ENCODE results near the gene EMP1. TPM values are rescaled to one million over a fixed set of nuclear protein-coding genes. Genes with fewer than 3 reads are reported as not detected.

The EMP1 gene
- polyA plus RNA-seq, 1 experiment: 209 TPM

GRCh38 chr12:13164921-13165616, 31.5 kb upstream of the EMP1 start:
- no peak for DNase-seq (ENCODE audit: low read depth, low spot score)
- no peak for TF ChIP-seq CTCF (IDR thresholded peaks at IDR 0.05; ENCODE audit: low read depth, low read length)
- Histone ChIP-seq H3K9me3 (ENCODE audit: control insufficient read depth, insufficient read depth, low read length) (peaks cover 4% of the 10 kb centered on the region; the same call in 1 of the 2 replicates), H3K27ac (ENCODE audit: low read depth, low read length) (no peak overlapping the region), H3K27me3 (ENCODE audit: control insufficient read depth, insufficient read depth, low read length) (no peaks in the 10 kb centered on the region), H3K4me3 (ENCODE audit: low read depth, low read length) (no peak overlapping the region)
- ChIA-PET CTCF (interaction anchor here (0.7 kb wide), 1 partner anchor 42 kb away, joined by 3 read pairs; no protein-coding TSS in a partner anchor), POLR2A (no interaction called here)

GRCh38 chr12:13165617-13166041, 30.9 kb upstream of the EMP1 start:
- POLR2A ChIA-PET: no interaction called here
- CTCF ChIA-PET: no interaction called here
- no peak for TF ChIP-seq CTCF (IDR thresholded peaks at IDR 0.05; ENCODE audit: low read depth, low read length)
- no peak overlapping the region for H3K4me3 ChIP-seq (ENCODE audit: low read depth, low read length)
- no peaks in the 10 kb centered on the region for H3K27me3 ChIP-seq (ENCODE audit: control insufficient read depth, insufficient read depth, low read length)
- H3K9me3 ChIP-seq (ENCODE audit: control insufficient read depth, insufficient read depth, low read length): peaks cover 4% of the 10 kb centered on the region; the same call in 1 of the 2 replicates
- DNase-seq (ENCODE audit: low read depth, low spot score): no peak
- no peak overlapping the region for H3K27ac ChIP-seq (ENCODE audit: low read depth, low read length)

- no peaks in the 10 kb centered on the region for H3K27me3 ChIP-seq (ENCODE audit: control insufficient read depth, insufficient read depth, low read length)
- no peak for DNase-seq (ENCODE audit: low read depth, low spot score)
- POLR2A ChIA-PET: no interaction called here
- H3K9me3 ChIP-seq (ENCODE audit: control insufficient read depth, insufficient read depth, low read length): peaks cover 4% of the 10 kb centered on the region; the same call in 1 of the 2 replicates
- TF ChIP-seq CTCF (IDR thresholded peaks at IDR 0.05; ENCODE audit: low read depth, low read length): no peak
- no peak overlapping the region for H3K4me3 ChIP-seq (ENCODE audit: low read depth, low read length)
- CTCF ChIA-PET: no interaction called here
- no peak overlapping the region for H3K27ac ChIP-seq (ENCODE audit: low read depth, low read length)
Observed at GRCh38 chr12:13167226-13167625, 29.3 kb upstream of the EMP1 start.

- Histone ChIP-seq H3K9me3 (ENCODE audit: control insufficient read depth, insufficient read depth, low read length) (peaks cover 4% of the 10 kb centered on the region; the same call in 1 of the 2 replicates), H3K27me3 (ENCODE audit: control insufficient read depth, insufficient read depth, low read length) (no peaks in the 10 kb centered on the region), H3K4me3 (ENCODE audit: low read depth, low read length) (no peak overlapping the region), H3K27ac (ENCODE audit: low read depth, low read length) (no peak overlapping the region)
- no peak for TF ChIP-seq CTCF (IDR thresholded peaks at IDR 0.05; ENCODE audit: low read depth, low read length)
- no peak for DNase-seq (ENCODE audit: low read depth, low spot score)
- CTCF ChIA-PET: no interaction called here
- POLR2A ChIA-PET: no interaction called here
Observed at GRCh38 chr12:13167906-13168305, 28.6 kb upstream of the EMP1 start.

GRCh38 chr12:13169272-13169671, 27.3 kb upstream of the EMP1 start:
- ChIA-PET CTCF (no interaction called here), POLR2A (interaction anchor here (0.6 kb wide), 1 partner anchor 10 kb away, joined by 5 read pairs; no protein-coding TSS in a partner anchor)
- no peaks in the 10 kb centered on the region for H3K27me3 ChIP-seq (ENCODE audit: control insufficient read depth, insufficient read depth, low read length)
- DNase-seq (ENCODE audit: low read depth, low spot score): no peak
- no peak overlapping the region for H3K27ac ChIP-seq (ENCODE audit: low read depth, low read length)
- no peak for TF ChIP-seq CTCF (IDR thresholded peaks at IDR 0.05; ENCODE audit: low read depth, low read length)
- H3K4me3 ChIP-seq (ENCODE audit: low read depth, low read length): no peak overlapping the region
- peaks cover 4% of the 10 kb centered on the region; the same call in 1 of the 2 replicates for H3K9me3 ChIP-seq (ENCODE audit: control insufficient read depth, insufficient read depth, low read length)

Data from AG04450 (cell line).